Ascending aorta (tissue), 2 donors: ENCODE data around the gene KCNQ1. TPM values are rescaled to one million over a fixed set of nuclear protein-coding genes. Genes with fewer than 3 reads are reported as not detected.

Experiments used
- DNase-seq, 2 donors: peaks; one replicate each; pipeline ENCODE4 v3.0.0-alpha.2; 2019; ENCODE audit warnings: low spot score in 2 of 2
- H3K27ac ChIP-seq, 2 donors: fragments of 200-600 bp; sonication (generic); one replicate each; pipeline ENCODE4 v1.5.1; 2016 to 2017; ENCODE audit warnings: mild to moderate bottlenecking in 1 of 2
- H3K27me3 ChIP-seq: fragments of 200-600 bp; sonication (generic); one replicate; pipeline ENCODE4 v1.5.1; 2017
- H3K36me3 ChIP-seq, 2 donors: fragments of 200-600 bp; sonication (generic); one replicate each; pipeline ENCODE4 v1.5.1; 2016
- H3K4me1 ChIP-seq, 2 donors: fragments of 200-600 bp; sonication (generic); one replicate each; pipeline ENCODE4 v1.5.1; 2016 to 2017; ENCODE audit warnings: mild to moderate bottlenecking in 1 of 2
- H3K4me3 ChIP-seq, 2 donors: fragments of 200-600 bp; sonication (generic); one replicate each; pipeline ENCODE4 v1.5.1; 2016 to 2017; ENCODE audit warnings: mild to moderate bottlenecking in 1 of 2
- H3K9me3 ChIP-seq, 2 donors: fragments of 200-600 bp; sonication (generic); one replicate each; pipeline ENCODE4 v1.5.1; 2016
- intact Hi-C: fragments of 100-400 bp; cut with DNase I; formaldehyde crosslinking; loops from one replicate; pipeline ENCODE4 v1.15.1; 2023
- total RNA-seq: library from RNA; depleted of rRNA; stranded (reverse); fragments of >200 nt; gene quantifications from one replicate; pipeline ENCODE4 v1.1.0, GENCODE V29; 2016
- TF ChIP-seq, protein P1 (sequence below), 3 experiments: fragments of 200-600 bp in 2 of 3; fragments of 450-650 bp in 1 of 3; sonication (generic) in 2 of 3; IDR thresholded peaks; one replicate each; pipeline ENCODE4 v1.5.1; 2016 to 2019; ENCODE audit warnings: antibody characterized with exemption in 3 of 3, mild to moderate bottlenecking in 1 of 3, moderate library complexity in 1 of 3

Gene KCNQ1
- total RNA-seq, 1 donor from 2014 or later: 2.3 TPM

DNA sequence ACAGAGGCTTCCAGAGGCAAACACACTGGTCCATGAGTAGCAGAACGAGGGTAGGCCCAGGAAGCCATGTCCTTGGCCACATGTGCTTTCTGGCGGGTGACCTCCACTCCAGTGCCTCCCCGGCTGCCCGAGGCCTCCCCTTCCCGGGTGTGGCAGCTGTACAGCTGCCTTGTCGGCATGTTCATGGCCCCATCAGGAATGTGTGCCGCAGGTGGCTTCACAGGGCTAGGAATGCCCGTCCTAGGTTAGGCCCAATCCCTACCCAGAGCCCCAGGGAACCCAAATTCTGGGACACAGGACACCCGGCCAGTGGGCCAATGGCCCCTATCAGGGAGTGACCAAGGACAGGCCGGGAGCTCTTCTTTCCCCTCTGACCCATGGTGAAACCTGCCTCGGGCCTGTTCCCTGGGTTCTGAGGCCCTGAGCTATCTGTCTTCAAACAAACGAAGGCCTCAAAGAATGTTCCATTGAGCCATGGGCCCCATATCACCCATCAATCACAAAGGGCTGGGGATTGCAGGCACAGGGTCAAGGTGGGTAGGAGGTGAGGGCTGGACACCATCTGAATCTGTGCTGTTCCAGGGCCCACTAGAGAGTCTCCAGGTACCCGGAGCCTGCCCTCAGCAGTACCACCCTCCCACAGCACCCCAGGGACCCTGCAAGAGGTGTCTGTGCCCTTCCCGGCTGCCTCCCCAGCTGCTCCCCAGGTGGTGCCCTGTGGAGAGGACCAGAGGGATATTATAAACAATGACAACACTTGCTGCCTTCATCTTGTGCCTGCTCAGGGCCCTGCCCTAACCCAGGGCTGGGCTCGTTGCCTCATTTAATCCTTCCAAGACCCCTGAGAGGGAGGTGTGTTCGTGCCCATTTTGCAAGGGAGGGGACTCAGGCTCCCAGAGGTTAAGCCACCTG is 444.8 kb downstream of the KCNQ1 start:
- TF ChIP-seq, protein P1, sequence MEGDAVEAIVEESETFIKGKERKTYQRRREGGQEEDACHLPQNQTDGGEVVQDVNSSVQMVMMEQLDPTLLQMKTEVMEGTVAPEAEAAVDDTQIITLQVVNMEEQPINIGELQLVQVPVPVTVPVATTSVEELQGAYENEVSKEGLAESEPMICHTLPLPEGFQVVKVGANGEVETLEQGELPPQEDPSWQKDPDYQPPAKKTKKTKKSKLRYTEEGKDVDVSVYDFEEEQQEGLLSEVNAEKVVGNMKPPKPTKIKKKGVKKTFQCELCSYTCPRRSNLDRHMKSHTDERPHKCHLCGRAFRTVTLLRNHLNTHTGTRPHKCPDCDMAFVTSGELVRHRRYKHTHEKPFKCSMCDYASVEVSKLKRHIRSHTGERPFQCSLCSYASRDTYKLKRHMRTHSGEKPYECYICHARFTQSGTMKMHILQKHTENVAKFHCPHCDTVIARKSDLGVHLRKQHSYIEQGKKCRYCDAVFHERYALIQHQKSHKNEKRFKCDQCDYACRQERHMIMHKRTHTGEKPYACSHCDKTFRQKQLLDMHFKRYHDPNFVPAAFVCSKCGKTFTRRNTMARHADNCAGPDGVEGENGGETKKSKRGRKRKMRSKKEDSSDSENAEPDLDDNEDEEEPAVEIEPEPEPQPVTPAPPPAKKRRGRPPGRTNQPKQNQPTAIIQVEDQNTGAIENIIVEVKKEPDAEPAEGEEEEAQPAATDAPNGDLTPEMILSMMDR (IDR thresholded peaks at IDR 0.05): no peak
- intact Hi-C loops: loop anchor here (5.0 to 10.0 kb wide), 3 partner anchors 485 to 1125 kb away; partner anchors contain the start of genes CTSD and TSSC4
- no peak for DNase-seq
- no peaks in the 10 kb centered on the region for H3K36me3 ChIP-seq
- H3K4me1 ChIP-seq: peaks cover 3 to 14% of the 10 kb centered on the region in 2 donors
- H3K4me3 ChIP-seq: no peak overlapping the region
- H3K9me3 ChIP-seq: no peaks in the 10 kb centered on the region
- H3K27me3 ChIP-seq: no peaks in the 10 kb centered on the region
- H3K27ac ChIP-seq: no peak overlapping the region

DNA sequence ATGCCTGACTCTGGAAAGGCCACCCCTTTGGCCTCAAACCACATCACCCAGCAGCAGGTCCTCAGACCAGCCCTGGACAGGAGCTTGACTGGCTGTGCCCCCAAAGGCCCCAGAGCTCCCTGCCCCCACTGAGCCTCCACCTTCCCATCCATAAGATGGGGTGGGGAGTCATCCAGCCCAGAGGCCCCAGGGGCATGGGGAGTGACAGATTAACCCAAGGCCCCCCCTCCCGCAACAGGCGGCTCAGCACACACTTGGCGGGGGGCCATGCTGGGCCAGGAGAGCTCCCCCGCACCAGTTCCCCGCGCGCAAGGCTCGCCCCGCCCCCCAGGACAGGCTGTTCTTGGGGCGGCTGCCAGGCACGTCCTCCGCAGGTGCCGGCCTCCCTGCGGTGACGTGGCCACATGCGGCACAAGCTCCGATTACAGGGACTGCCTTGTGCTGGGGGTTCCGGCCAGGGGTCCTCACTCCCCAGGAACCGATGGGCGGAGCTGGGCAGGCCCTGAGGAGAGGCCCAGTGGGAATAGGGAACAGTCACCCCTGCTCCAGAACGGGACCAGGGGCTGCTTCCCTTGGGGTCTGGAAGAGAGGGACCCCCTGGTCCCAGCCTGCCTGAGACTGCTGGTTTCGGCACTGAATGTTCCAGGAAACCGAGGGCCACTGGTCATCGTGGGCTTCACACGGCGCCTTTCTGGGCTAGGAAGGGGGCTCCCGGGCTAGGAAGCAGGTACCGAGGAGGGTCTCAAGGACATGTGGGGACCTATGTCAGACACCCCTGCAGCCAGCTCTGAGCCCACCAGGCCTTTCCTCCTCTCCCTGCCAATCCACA is 445.9 kb downstream of the KCNQ1 start:
- no peak for DNase-seq
- Histone ChIP-seq H3K27ac (no peak overlapping the region), H3K4me3 (no peak overlapping the region), H3K27me3 (no peaks in the 10 kb centered on the region), H3K36me3 (no peaks in the 10 kb centered on the region), H3K4me1 (peaks cover 3 to 14% of the 10 kb centered on the region in 2 donors), H3K9me3 (no peaks in the 10 kb centered on the region)
- intact Hi-C loops: no loop called here
- TF ChIP-seq, protein P1 (IDR thresholded peaks at IDR 0.05): no peak

DNA sequence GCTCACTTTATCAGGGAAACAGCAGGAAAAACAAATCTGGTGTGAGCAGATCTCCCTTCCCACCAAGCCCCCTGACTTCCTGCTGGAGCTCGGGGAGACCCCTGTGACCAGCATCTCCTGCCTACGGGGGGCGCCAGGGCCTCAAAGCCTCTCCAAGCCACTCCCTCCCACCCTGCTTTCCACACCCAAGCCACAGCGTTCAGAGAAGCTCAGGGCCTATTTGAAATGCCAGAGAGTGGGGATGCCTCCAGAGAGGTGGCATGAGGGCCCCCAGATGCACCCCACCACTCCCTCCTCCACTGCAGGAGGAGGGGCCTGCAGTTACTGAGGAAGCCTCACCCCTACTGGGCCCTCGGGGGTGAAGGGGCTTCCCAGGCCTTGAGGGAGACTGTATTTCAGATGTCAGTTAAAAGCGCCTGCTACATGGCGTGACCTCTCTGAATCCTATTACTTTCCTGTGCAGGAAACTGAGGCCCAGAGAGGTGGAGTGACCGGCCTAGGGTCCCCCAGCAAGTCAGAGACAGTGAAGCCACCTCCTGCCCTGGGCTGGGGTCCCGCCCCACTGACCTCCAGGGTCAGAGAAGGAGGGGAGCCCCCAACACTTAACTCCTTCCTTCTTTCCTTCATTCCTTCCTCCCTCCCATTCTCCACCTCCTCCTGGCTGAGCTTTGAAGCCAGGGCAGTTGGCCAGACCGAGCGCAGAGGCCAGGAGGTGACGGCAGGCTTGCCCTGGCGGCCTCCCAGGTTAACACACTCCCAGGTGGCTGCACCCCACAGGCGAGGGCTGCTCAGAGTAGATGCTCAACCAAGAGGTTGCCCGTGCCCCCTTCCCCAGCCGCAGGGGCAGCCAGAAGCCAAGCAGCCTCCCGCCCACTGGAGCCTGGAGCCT is 446.8 kb downstream of the KCNQ1 start:
- Histone ChIP-seq H3K9me3 (no peaks in the 10 kb centered on the region), H3K4me1 (peaks cover 3 to 11% of the 10 kb centered on the region in 2 donors), H3K36me3 (no peaks in the 10 kb centered on the region), H3K27ac (peak overlapping the region in 1 of 2 donors; percentile 55), H3K27me3 (no peaks in the 10 kb centered on the region), H3K4me3 (peak overlapping the region; percentile 57 to 66)
- no peak for DNase-seq
- TF ChIP-seq, protein P1 (IDR thresholded peaks at IDR 0.05): no peak
- intact Hi-C loops: loop anchor here (1.0 kb wide), 1 partner anchor 359 kb away; no protein-coding TSS in a partner anchor

DNA sequence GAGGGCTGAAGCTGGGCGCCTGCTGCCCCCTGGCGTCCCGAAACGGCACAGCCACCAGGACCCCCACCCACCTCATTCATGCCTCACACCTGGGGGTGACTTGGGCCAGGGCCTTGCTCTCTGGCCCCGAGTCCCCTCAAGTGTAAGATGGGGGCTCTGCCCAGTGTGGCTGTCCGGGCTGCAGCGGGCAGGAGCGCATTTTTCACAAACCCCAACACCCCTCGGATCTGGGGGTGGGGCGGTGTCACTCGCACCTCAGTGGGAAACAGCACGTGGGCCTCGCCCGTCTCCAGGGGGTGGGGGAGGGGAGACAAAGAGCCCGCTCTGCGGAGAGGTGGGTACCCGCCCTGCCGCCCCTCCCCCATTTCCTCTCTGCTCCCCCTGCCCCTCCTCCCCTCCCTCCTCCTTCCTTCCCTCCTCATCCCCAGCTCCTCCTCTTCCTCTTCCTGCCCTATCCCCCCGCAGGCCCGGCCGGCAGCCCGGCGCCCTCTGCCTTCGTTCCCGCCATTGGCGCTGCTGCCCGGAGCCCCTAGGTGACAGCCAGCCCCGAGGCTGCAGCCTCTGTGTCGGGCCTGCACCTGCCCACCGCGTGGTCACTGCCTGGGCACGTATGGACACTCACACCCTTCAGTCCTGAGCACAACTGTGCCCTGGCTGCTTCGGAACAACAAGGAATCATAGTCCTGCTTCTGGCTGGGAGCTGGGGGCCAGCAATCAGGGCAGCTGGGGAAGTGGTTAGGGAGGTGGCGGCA is 447.6 kb downstream of the KCNQ1 start:
- Histone ChIP-seq H3K36me3 (no peaks in the 10 kb centered on the region), H3K27ac (peak overlapping the region in 1 of 2 donors; percentile 55), H3K4me3 (peak overlapping the region; percentile 57 to 66), H3K4me1 (peaks cover 3 to 11% of the 10 kb centered on the region in 2 donors), H3K27me3 (no peaks in the 10 kb centered on the region), H3K9me3 (no peaks in the 10 kb centered on the region)
- no peak for DNase-seq
- intact Hi-C loops: loop anchor here (1.0 kb wide), 1 partner anchor 360 kb away; no protein-coding TSS in a partner anchor
- TF ChIP-seq, protein P1 (IDR thresholded peaks at IDR 0.05): peak; percentile 92 to 95 (median 92)
